GM20431 (cell line): ENCODE data around the gene MRGPRX3.

ENCODE experiments used
- in situ Hi-C: fragments of 300-500 bp; cut with MseI, MboI; formaldehyde crosslinking; loops from one replicate; pipeline ENCODE4 v1.15.0; 2020; ENCODE audit warnings: low sequenced_read_pairs; ENCODE audit not compliant: unreplicated experiment

MRGPRX3 gene

DNA sequence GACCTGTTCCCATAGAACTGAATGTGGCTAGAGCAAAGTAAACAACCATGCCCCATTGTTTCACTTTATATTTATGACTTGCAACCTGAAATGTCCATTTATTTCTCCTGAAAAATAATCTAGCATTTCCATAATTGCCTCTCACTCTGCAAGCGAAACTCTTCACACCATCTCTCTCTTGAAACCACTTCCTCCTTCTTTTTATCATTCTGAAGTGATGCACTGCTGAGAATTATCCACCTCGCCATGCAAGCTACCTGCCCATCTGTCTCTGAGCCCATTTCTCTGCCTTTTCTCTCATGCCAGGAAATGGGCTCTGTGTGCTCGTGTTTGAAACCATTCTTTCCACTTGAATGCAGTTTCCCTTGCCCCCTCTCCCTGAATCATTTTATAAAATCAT lies 13.5 kb downstream of the MRGPRX3 start:
- in situ Hi-C loops: no loop called here

GRCh38 chr11:18151581-18151980 lies 19.2 kb downstream of the MRGPRX3 start:
- in situ Hi-C loops: no loop called here

DNA sequence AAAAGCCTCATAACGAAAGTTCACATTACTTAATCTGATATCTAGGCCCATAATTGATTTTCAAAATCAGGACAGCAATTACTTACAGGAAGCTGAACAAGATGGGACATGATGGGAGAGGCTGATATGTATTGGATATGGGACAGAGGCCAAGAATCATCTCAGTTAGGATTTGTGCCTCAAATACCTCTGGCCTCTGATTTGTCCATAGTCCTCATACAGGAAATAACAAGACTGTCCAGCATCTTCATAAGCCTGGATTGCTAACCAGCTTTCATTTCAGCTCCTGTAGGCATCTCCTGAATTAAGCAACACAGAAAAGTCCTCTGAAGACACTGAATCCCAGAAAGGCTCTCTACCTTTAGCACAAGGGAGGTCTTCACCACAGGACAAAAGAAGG lies 36.0 kb downstream of the MRGPRX3 start:
- in situ Hi-C loops: no loop called here

- in situ Hi-C loops: no loop called here
Observed at GRCh38 chr11:18171377-18172000, 39.1 kb downstream of the MRGPRX3 start.

- in situ Hi-C loops: no loop called here
Observed at GRCh38 chr11:18172666-18173065, 40.3 kb downstream of the MRGPRX3 start, which contains the start of gene MRGPRX4. Gene MRGPRX4 (plus strand): TSS chr11:18172837. CDS start chr11:18173257, 420 bp downstream.

GRCh38 chr11:18173225-18173866 lies 41.0 kb downstream of the MRGPRX3 start:
- in situ Hi-C loops: no loop called here
